HG03442 (cell line): ENCODE data around the gene LDB2.

Experiments used
- ATAC-seq: cut with Tn5 transposase; IDR thresholded peaks from one replicate; pipeline ENCODE4 v1.9.1; 2021; ENCODE audit warnings: mild to moderate bottlenecking, moderate library complexity; ENCODE audit not compliant: unreplicated experiment

The LDB2 gene

DNA sequence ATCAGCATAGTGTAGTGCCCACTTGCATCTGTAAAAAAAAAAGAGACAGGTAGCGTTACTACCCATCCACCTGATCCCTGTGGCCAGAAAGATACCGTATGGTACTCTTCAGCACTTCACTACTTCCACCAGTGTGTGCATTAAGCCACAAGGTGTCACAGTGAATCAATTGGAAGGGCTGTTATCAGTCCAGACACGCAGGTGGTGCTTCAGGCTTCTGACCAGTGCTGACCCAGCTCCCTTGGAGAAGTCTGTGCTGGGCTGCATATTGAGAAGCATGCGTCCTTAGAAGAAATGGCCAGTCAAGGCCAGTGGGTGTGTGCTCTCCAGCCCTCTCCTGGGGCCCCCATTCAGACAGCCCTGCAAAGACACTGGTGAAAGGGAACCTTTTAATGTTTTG, 10.6 kb downstream of the LDB2 start:
- ATAC-seq: no peak

- ATAC-seq: no peak
These were observed 13.6 kb downstream of the LDB2 start for GRCh38 chr4:16884673-16885460.

GRCh38 chr4:16883806-16884205, 14.6 kb downstream of the LDB2 start:
- ATAC-seq: no peak

DNA sequence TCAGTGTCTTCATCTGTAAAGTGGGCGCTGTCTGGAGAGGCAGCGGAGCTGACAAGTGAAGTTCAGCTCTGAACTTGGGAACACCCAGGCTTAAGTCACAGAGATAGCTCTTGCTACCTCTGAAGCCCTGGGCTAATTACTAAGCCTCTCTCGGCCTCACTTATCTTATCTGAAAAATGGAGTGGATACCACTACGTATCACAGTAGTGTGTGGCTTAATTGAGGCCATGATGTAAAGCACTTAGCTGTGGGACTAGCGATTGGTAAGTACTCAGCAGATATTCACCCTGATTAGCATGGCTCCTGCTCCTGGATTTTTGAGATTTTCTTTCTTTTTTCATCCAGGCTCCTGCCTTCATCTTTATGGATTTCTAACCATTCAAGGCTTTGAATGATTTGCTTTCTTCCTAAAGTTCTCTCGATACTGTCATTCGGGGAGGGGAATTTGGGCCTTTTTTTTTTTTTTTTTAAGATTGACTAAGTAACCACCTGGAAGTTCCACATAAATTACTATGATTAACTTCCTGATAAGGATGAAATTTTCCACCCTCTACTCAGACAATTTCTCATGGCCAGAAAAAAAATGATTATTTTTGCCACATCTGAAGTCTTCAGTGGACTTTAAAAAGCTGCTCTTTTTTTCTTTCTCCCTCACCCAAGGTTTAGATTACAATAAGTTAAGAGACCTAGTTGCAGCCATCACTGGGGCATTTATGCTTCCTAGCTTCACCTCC, 17.1 kb downstream of the LDB2 start:
- no peak for ATAC-seq

GRCh38 chr4:16875487-16875886, 23.0 kb downstream of the LDB2 start:
- no peak for ATAC-seq

DNA sequence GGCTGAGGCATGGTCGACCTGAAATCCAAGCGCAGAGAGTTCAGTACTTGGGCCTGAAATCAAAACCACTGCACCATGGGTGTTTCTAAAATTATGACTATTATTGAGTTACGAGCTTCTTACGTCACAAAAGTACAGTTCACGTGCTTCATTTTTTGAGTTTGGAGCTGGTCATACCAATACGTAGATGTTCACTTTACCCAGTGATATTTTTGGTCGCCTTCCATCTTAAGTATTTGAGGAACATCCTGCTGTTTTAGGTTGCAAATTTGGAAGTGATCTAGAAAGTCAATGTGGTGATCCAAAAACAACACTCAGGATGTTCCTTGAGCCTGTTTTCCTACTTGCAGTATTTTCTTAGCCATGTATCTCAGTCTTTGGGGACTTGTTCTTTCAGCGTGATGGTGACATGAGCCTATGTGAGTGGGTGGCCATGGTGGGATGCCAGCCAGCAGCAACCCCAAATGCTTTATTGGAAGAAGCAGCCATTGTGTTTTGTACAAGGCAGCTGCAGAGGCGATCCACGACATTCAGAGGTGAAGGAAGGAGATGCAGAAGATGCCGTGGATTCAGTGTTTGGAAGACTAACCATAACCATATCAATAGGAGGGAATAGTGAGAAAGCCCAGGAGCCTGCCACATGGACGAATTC, 28.7 kb downstream of the LDB2 start:
- no peak for ATAC-seq

DNA sequence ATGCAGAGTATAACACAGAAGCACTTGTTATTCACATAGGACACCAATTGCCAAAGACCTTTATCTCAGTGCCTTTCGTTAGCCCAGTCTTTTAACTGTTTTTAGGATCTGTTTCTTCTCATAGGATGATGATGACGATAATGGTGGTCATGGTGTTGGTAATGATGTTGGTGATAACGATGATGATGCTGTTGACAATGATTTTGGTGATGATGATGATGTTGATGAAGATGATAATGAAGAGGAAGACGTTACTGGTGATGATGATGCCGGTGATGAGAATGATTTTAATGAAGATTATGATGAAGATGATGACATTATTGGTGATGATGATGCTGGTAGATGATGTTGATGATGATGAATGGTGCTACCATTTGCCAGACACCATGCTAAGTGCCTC, 29.8 kb downstream of the LDB2 start:
- ATAC-seq: no peak

DNA sequence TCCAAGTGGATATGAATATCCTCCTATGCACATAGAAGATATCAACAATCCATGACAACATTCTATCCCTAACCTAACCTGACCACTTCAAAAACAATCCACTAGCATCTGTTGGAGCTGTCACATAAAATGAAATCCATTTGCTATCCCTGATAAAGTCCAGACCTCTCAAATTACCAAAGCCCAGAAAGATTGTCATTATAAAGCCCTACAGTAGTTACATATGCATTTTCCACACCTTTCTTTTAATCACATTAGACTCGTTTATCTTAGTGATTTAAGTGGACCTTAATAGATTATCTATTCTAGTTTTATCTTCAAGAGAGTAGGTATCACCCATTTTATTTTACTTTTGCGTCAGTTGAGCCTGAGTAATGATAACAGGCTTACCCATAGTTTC, 30.6 kb downstream of the LDB2 start:
- no peak for ATAC-seq

GRCh38 chr4:16866974-16867373, 31.5 kb downstream of the LDB2 start:
- no peak for ATAC-seq

DNA sequence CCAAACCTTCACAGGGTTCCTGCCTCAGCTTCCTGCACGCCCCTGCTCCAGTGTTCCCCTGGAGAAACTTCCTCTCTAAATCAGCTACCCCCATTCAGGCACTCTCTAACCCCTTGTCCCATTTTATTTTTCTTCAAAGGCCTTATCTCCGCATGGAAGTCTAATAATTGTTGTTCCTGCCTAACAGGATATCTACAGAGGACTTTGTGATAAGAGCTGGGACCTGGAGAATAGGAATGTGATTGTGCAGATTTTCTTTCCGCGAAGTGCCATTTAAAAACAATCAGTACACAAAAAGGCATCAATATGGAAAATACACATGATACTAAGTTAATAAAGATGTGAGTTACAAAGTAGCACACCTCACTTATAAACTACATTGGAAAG, 32.6 kb downstream of the LDB2 start:
- no peak for ATAC-seq

- ATAC-seq: no peak
These were observed 33.1 kb downstream of the LDB2 start for GRCh38 chr4:16865209-16865896.

- ATAC-seq: no peak
These were observed 34.2 kb downstream of the LDB2 start for GRCh38 chr4:16864199-16864598.

- ATAC-seq: no peak
These were observed 35.7 kb downstream of the LDB2 start for GRCh38 chr4:16862697-16863096.

- ATAC-seq: no peak
These were observed 37.9 kb downstream of the LDB2 start for GRCh38 chr4:16860516-16860915.

GRCh38 chr4:16859031-16859430, 39.4 kb downstream of the LDB2 start:
- no peak for ATAC-seq

GRCh38 chr4:16858275-16858752, 40.1 kb downstream of the LDB2 start:
- ATAC-seq: no peak

DNA sequence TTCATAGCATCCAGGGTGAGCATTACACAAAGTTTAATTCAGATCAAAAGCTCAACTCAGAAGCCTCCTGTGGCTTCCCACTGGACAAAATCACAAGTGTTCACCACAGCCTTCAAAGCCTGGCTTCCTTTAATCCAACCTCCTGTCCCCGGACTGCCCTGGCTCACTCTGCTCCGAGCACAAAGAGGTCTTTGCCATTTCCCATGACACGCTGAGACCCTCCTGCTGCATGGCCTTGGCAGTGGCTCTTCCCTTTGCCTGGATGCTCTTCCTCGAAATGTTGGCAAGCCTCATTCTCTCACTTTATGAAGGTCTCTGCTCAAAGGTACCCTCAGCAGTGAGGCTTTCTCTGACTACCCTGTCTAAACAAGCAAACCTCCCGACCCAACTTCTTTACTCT, 41.0 kb downstream of the LDB2 start:
- no peak for ATAC-seq

DNA sequence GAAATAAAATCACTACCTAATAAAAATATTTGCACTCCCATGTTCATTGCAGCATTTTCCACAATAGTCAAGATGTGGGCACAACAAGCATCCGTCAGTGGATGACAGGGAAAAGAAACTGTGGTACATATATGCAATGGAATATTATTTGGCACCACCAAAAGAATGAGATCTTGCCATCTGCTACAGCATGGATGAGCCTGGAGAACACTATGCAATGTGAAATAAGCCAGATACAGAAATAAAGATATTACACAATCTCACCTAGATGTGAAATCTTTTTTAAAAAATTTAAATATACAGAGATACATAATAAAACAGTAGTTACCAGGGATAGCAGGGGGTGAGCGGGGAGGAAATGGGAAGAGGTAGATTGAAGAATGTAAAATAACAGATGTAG, 44.8 kb downstream of the LDB2 start:
- ATAC-seq: no peak

DNA sequence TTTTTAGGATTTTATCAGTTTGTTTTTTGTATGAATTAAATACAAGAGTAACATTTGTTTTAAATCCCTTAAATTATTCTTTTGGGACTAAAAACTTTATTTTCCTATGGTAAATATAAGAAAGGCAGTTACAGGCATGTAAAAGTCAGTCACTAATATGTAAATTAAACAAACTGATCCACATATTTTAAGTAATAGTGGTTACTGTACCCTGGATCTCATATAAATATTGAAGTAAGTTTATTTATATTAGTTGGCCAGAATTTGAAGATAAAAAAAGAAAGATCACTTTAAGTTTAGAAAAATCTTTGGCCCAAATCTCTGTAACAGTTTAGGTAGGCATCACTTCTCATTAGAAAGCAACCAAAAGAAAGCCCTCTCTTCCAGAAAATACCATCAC, 45.8 kb downstream of the LDB2 start:
- ATAC-seq: no peak

DNA sequence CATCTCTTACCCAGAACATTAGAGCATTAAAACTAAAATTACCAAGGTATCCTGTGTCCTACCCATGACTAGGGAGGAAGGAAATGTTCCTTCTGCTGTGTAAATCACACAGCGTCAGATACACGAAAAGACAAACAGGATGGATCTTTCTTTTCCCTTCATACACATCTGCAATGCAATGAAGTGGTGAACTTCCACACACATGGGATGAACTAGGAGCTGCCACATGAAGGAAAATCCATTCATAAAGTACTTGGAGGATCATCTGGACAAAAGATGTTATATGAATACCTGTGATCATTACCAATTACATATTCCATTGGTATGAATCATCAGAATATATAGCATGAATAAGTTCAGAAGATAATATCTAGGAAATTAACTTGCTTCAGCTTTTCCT, 46.2 kb downstream of the LDB2 start:
- no peak for ATAC-seq

DNA sequence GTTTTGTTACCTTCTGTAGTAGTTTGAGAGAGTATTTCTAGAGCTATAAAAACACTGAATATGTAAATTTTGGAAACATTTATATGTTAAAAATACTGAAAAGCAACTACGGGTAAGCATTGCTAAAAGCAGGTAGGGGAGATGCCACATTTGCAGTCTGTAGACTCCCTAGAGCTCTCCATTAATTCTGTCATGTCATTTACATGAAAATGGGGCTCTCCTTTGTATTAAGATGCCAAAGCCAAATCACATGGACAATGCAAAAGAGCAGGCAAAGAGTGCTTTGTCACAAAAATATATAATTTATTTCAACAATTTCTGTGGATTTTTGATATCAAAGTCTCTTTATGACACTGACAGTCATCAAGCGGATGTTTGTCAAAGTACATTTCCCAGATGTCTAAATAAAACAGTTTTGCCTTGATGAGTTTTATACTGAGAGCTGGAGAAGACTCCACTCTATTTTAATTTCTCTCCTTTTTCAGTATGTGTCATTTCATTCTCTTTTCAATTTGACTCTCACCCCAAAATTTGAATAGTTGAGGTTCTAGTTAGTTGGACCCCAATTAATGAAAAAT, 51.8 kb downstream of the LDB2 start:
- no peak for ATAC-seq
